NCI-H1930 (cell line): ENCODE data around the gene BCL2L12.
"Not testable (repeated sequence)": the region's sequence is repeated elsewhere in the genome, so short reads cannot be mapped to it uniquely, and the experiment has no call there.

ENCODE experiments used
- DNase-seq, 2 experiments: peaks; one replicate each; lab custom pipeline; 2025; lab: John Stamatoyannopoulos, UW

The BCL2L12 gene, protein sequence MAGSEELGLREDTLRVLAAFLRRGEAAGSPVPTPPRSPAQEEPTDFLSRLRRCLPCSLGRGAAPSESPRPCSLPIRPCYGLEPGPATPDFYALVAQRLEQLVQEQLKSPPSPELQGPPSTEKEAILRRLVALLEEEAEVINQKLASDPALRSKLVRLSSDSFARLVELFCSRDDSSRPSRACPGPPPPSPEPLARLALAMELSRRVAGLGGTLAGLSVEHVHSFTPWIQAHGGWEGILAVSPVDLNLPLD

DNA sequence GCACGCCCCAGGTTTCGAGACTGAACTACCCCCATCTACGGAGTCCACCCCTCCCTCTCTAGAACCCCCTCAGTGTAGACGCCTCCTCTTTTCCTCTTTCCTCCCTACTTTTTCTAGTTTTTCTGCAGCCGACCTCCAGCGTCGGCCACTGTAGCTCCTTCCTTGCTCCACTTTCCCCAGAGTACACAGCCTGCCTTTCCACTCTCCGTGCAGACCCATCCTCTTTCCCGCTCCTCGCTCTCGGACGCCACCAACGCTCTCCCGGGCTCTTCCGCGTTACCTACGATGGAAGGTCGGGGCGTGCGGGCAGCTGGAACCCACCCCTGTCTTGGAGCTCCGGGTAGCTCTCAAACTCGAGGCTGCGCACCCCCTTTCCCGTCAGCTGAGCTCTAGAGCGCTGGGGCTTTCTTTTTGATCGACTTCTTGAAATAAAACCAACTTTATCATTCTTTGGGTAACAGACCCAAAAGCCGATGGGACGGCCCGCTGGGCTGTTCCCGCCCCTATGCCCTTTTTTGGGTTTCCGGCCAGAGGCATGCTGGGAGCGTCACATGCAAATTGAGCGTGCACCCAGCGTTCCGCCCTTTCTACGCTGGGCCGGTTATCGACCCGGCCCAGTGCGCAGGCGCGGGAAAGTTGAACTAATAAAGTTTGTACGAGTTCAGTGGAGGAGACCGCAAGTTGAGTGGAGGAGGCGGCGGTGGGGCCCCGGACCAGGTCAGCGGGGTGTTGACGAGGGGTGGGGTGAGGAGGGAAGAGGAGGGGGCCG is at the start of gene BCL2L12, which contains the start of gene IRF3:
Gene BCL2L12, plus strand, starts transcription at position 583 of the 769 bp plus-strand sequence. CDS start 760 bp downstream, outside the sequence.
Gene IRF3, minus strand, starts transcription at position 507 of the 769 bp plus-strand sequence. CDS start 1,019 bp downstream, outside the sequence.
- DNase-seq, result peak; percentile 85 to 95

GRCh38 chr19:49616532-49616931 is 49.2 kb upstream of the BCL2L12 start:
- DNase-seq, result no peak

GRCh38 chr19:49616945-49617344 is 48.8 kb upstream of the BCL2L12 start:
- DNase-seq, result no peak

DNA sequence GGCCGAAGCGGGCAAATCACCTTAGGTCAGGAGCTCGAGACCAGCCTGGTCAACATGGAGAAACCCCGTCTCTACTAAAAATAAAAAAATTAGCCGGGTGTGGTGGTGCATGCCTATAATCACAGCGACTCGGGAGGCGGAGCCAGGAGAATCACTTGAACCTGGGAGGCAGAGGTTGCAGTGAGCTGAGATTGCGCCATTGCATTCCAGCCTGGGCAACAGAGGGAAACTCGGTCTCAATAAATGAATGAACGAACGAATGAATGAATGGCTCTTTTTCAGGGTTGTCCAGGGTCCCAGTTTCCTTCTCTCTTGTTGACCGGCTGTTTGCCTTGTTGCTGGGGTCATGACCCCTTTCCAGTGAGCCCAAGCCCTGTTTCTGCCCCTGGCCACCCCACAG is 47.9 kb upstream of the BCL2L12 start:
- DNase-seq, result not testable (repeated sequence)

- no peak for DNase-seq
Measured at GRCh38 chr19:49624967-49625910, 40.5 kb upstream of the BCL2L12 start.

- no peak for DNase-seq
Measured at GRCh38 chr19:49626226-49626625, 39.5 kb upstream of the BCL2L12 start.

- DNase-seq, result no peak
Measured at GRCh38 chr19:49629659-49630058, 36.1 kb upstream of the BCL2L12 start.

DNA sequence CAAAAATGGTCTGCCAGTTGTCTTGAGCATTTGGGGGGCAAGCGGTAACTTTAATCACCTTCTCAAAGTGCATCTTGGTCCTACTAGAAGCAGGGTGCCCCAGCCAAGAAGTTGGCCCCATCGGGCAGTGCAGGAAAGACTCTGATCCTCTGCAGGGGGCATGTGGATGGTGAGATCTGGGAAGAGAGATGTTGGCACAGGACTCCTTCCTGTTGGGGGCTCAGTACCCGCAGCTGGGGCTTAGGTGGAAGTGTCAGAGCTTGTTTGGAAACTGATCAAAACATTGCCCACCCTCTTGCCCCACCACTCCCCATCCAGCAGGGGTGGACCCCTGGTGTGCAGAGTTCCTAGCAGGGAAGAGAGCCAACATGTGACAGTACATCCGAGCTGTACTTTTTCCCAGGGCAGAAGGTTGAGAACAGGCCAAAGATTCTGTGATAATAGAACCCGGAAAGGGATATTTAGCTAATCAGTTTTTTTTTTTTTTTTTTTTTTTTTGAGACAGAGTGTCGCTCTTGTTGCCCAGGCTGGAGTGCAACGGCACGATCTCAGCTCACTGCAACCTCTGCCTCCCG is 34.6 kb upstream of the BCL2L12 start:
- DNase-seq, result no peak

- no peak for DNase-seq
Measured at GRCh38 chr19:49631610-49632192, 34.0 kb upstream of the BCL2L12 start.

DNA sequence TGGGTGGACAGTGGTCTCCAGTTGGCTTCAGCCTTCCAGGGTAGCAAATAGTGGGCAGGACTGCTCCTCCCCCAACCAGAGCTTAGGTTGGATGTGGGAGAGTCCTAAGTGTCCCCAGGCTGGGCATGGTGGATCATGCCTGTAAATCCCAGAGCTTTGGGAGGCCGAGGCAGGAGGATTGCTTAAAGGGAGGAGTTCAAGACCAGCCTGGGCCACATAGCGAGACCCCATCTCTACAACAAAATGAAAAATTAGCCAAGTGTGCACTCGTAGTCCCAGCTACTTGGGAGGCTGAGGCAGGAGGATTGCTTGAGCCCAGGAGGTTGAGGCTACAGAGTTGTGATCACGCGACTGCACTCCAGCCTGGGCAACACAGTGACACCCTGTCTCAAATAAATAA is 33.2 kb upstream of the BCL2L12 start:
- no peak for DNase-seq

- not testable (repeated sequence) for DNase-seq
Measured at GRCh38 chr19:49633273-49633672, 32.5 kb upstream of the BCL2L12 start.

DNA sequence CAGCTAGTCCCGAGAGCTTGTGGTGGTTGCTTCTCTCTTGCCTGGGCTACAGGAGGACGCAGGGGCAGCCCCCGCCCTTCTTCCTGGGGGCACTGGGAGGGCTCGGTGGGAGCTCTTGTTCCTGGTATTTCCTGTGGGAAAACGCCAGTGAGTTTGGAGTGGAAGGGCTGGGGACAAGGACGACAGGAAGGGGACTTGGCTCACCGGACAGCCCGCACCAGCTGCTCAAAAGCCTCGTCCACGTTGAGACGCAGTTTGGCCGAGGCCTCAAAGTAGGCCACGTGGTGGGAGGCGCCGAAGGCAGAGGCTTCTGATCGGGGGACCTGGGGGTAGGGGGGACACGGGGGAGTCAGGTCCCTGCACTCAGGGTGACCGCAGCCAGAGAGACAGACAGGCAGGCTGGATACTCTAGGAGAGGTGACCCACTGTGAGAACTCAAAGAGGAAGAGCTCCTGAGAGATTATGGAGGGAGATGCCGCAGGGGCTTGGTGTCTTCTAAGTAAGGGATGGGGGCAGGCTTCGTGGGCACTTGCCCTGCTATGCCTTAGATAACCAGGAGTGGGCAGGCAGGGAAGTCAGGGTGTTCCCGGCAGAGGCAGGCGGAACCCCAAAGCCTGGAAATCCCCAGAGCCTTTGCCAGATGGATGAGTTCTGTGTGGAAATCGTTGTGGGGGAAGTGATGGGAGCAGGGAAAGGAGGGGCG is 30.1 kb upstream of the BCL2L12 start:
- DNase-seq, result no peak

DNA sequence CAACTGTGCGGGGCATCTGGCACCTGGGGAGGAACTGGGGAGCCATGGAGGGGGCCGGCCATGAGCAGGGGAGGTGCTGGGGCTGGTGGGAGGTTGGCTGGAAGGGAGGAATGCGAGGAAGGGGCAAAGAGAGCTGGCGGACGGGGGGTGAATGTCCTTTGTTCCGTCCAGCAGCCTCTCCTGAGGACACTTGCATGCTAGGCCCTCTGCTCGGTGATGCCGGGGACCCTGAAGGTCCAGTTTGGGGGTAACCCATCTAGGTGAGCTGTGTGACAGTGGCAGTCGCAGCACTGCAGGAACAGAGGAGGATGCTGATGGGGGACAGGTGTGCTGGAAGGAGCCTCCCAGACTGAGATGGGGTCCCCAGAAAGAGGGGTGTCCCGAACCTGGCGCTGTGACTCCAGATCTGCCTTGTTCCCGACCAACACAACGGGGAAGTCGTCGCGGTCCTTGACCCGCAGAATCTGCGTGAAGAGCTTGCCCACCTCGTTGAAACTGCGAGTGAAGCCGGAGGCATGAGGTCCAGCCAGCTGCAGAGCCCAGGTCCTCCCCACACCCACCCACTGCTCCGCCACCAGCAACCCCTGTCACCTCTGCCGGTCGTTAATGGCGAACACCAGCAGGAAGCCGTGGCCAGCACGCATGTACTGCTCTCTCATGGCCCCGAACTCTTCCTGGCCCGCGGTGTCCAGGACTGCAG is 29.4 kb upstream of the BCL2L12 start:
- DNase-seq, result no peak

DNA sequence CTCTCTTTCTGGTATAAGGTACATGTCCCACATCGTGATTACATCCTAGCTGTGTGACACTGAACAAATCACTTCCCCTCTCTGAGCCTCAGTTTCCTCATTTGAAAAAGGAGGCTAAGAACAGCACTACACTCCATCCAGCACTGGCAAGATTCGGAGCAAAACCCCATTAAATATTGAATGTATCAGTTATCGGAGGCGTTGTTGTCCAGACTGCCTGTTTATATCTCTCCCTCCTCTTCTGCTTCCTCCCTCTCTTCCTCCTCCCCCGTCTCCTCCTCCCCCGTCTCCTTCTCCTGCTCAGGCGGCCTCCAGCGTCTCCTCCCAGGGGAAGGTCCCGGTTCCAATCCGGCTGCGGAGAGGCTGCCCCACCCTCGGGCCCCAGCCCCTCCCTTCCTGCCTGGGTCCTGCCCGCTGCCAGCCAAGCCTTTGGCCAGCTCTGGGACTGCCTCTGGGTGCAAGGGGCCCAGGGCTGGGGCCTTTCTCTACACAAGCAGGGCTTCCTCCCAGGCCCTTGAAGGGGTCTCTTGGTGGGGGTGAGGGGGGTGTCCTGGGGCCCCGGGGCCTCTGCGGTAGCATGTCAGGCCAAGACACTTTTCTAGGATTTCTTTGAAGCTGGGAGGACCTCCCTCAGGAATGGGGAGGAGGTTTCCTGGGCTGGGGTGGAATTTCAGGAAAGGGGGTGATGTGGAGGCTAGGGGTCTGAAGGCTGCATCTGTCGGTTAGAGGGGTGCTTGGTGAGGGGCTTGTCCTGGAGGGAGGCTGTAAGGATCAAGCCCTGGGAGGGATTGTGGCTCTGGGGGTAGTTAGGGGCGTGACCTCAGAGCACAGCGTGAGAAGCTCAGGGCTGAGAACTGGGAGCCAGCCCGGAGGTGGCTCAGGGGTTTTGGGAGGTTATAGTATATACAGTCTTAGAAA is 27.7 kb upstream of the BCL2L12 start:
- DNase-seq, result no peak

DNA sequence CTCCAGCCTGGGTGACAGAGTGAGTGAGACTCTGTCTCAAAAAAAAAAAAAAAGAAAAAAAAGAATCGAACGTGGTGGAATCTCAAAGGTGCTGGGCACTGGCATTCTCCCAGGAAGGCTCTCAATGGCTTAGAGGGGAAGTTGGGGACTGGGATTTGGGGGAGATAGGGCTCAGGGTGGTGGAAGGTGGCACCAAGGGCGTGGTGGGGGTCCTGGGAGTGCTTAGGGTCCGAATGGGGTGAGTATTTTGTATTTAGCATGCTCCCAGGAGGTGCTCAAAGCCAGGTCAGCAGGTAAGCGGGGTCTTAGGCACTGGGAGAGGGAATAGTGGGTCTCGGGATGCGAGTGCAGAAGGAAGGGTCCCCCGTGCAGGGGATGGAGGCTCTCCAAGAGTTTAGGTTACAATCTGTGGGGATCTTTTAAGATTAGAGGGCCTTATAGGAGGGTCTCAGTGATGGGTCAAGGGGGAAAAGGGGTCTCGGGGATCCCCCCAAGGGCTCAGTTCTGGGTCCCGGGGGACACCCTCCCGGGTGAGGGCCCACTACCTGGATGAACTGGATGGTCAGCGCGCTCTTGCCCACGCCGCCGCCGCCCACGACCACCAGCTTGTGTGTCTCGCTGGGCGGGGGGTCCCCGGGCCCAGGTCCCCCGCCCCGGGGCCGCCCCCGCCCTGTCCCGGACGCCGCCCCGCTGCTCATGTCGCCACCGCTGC is 26.2 kb upstream of the BCL2L12 start:
- DNase-seq, result no peak

GRCh38 chr19:49640113-49640898 is 25.4 kb upstream of the BCL2L12 start, which contains the start of gene RRAS:
TSS of gene RRAS (minus strand) at chr19:49640143. CDS start at chr19:49640098, 45 bp downstream.
- peak; percentile 99 for DNase-seq

- DNase-seq, result peak; percentile 100
Measured at GRCh38 chr19:49641688-49642491, 23.8 kb upstream of the BCL2L12 start, which contains the start of gene SCAF1. TSS of gene SCAF1 (plus strand) at chr19:49642209. CDS start at chr19:49645027, 2,818 bp downstream.
